Parathyroid adenoma (tissue), 2 donors: ENCODE measurements around the gene GDNF.

Experiments used
- H2AFZ ChIP-seq: fragments of 300-600 bp; sonication (generic); one replicate; pipeline ENCODE4 v1.7.0; 2017; ENCODE audit warnings: antibody characterized with exemption, mild to moderate bottlenecking
- H3K27ac ChIP-seq: fragments of 300-600 bp; sonication (generic); one replicate; pipeline ENCODE4 v1.7.0; 2017
- H3K27me3 ChIP-seq: fragments of 300-600 bp; sonication (generic); one replicate; pipeline ENCODE4 v1.7.0; 2017; ENCODE audit warnings: low read length; ENCODE audit not compliant: control insufficient read depth, insufficient read depth
- H3K36me3 ChIP-seq: fragments of 300-600 bp; sonication (generic); one replicate; pipeline ENCODE4 v1.7.0; 2017; ENCODE audit warnings: low read length; ENCODE audit not compliant: control insufficient read depth, insufficient read depth
- H3K4me1 ChIP-seq: fragments of 300-600 bp; sonication (generic); one replicate; pipeline ENCODE4 v1.7.0; 2017; ENCODE audit warnings: control low read depth
- H3K4me2 ChIP-seq: fragments of 300-600 bp; sonication (generic); one replicate; pipeline ENCODE4 v1.7.0; 2017; ENCODE audit warnings: low read length
- H3K4me3 ChIP-seq: fragments of 300-600 bp; sonication (generic); one replicate; pipeline ENCODE4 v1.7.0; 2017; ENCODE audit warnings: low read depth, low read length
- H3K79me2 ChIP-seq: fragments of 300-600 bp; sonication (generic); one replicate; pipeline ENCODE4 v1.7.0; 2017; ENCODE audit warnings: control low read depth
- H3K9ac ChIP-seq: fragments of 300-600 bp; sonication (generic); one replicate; pipeline ENCODE4 v1.7.0; 2017; ENCODE audit warnings: mild to moderate bottlenecking
- H3K9me3 ChIP-seq: fragments of 300-600 bp; sonication (generic); one replicate; pipeline ENCODE4 v1.7.0; 2017; ENCODE audit warnings: low read length; ENCODE audit not compliant: control insufficient read depth
- CTCF ChIP-seq: fragments of 300-600 bp; sonication (generic); IDR thresholded peaks from one replicate; pipeline ENCODE4 v1.7.0; 2017; ENCODE audit warnings: antibody characterized with exemption, mild to moderate bottlenecking
- donor health status: primary hyperparathyroidism.

GDNF gene

GRCh38 chr5:37776826-37777225 lies 63.0 kb downstream of the GDNF start:
- H3K27me3 ChIP-seq, result no peaks in the 10 kb centered on the region

DNA sequence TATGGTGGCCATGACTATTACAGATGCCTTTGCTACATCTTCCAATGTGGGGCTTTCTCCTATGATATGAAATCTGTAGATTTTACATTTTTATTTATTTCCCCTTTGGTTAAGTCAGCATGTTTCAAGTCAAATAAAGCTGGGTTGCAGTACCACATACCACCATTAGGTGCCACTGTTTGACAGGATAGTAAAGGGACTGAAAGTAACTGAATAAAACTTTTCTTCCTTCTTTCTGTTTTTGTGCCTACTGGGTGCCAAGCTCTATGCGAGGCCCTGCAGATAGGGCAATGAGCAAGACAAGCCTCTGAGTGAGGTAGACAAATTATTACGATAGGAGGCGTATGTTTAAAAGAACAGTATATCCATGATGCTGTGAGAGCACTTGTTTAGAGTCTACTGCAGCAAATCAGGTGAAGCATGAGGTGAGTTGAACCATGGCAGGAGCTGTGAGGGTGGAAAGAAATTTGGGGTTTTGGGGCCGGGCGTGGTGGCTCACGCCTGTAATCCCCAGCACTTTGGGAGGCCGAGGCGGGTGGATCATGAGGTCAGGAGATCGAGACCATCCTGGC lies 64.8 kb downstream of the GDNF start:
- Histone ChIP-seq H3K4me3 (no peak overlapping the region), H3K9me3 (no peaks in the 10 kb centered on the region), H3K36me3 (no peaks in the 10 kb centered on the region), H3K27ac (no peak overlapping the region), H3K27me3 (no peaks in the 10 kb centered on the region), H3K4me1 (no peaks in the 10 kb centered on the region), H3K4me2 (no peak overlapping the region), H3K79me2 (no peaks in the 10 kb centered on the region), H3K9ac (no peak overlapping the region), H2AFZ (no peak overlapping the region)
- TF ChIP-seq CTCF, result no peak

More at GRCh38 chr5:37776826-37777225, 63.0 kb downstream of the GDNF start:
- H3K9me3 ChIP-seq, result no peaks in the 10 kb centered on the region
- no peaks in the 10 kb centered on the region for H3K79me2 ChIP-seq
- H3K36me3 ChIP-seq, result no peaks in the 10 kb centered on the region
- no peak for TF ChIP-seq CTCF
- H3K27ac ChIP-seq, result no peak overlapping the region
- H3K9ac ChIP-seq, result no peak overlapping the region
- no peak overlapping the region for H3K4me2 ChIP-seq
- no peak overlapping the region for H2AFZ ChIP-seq
- no peaks in the 10 kb centered on the region for H3K4me1 ChIP-seq
- H3K4me3 ChIP-seq, result no peak overlapping the region

- H3K4me1 ChIP-seq, result no peaks in the 10 kb centered on the region
- no peaks in the 10 kb centered on the region for H3K27me3 ChIP-seq
- TF ChIP-seq CTCF, result no peak
- no peak overlapping the region for H2AFZ ChIP-seq
- no peak overlapping the region for H3K9ac ChIP-seq
- no peak overlapping the region for H3K4me3 ChIP-seq
- H3K9me3 ChIP-seq, result no peaks in the 10 kb centered on the region
- no peaks in the 10 kb centered on the region for H3K36me3 ChIP-seq
- H3K79me2 ChIP-seq, result no peaks in the 10 kb centered on the region
- no peak overlapping the region for H3K4me2 ChIP-seq
- no peak overlapping the region for H3K27ac ChIP-seq
These were observed 66.0 kb downstream of the GDNF start for GRCh38 chr5:37773809-37774208.

GRCh38 chr5:37772255-37772654 lies 67.6 kb downstream of the GDNF start:
- Histone ChIP-seq H3K4me1 (no peaks in the 10 kb centered on the region), H2AFZ (no peak overlapping the region), H3K9me3 (no peaks in the 10 kb centered on the region), H3K4me3 (no peak overlapping the region), H3K9ac (no peak overlapping the region), H3K27me3 (no peaks in the 10 kb centered on the region), H3K4me2 (no peak overlapping the region), H3K36me3 (no peaks in the 10 kb centered on the region), H3K79me2 (no peaks in the 10 kb centered on the region), H3K27ac (no peak overlapping the region)
- no peak for TF ChIP-seq CTCF

GRCh38 chr5:37771731-37772130 lies 68.1 kb downstream of the GDNF start:
- Histone ChIP-seq H3K4me1 (no peaks in the 10 kb centered on the region), H3K79me2 (no peaks in the 10 kb centered on the region), H3K9ac (no peak overlapping the region), H3K4me2 (no peak overlapping the region), H2AFZ (no peak overlapping the region), H3K4me3 (no peak overlapping the region), H3K27me3 (no peaks in the 10 kb centered on the region), H3K36me3 (no peaks in the 10 kb centered on the region), H3K27ac (no peak overlapping the region), H3K9me3 (no peaks in the 10 kb centered on the region)
- no peak for TF ChIP-seq CTCF
